RCC 7860 (cell line): ENCODE results near the gene AKR1C3.
"Not testable (repeated sequence)": the region's sequence is repeated elsewhere in the genome, so short reads cannot be mapped to it uniquely, and the experiment has no call there.

Experiments used
- DNase-seq: peaks from one replicate; pipeline ENCODE4 v3.0.0-alpha.2; 2015; ENCODE audit warnings: low spot score
- FAIRE-seq: peaks from 2 replicates; lab custom pipeline; 2012; peaks lifted over from hg19 to GRCh38; lab: Jason Lieb, UNC

The AKR1C3 gene

GRCh38 chr10:5135581-5135980 is 41.4 kb downstream of the AKR1C3 start:
- no peak for DNase-seq
- no peak for FAIRE-seq

- DNase-seq: no peak
Observed at GRCh38 chr10:5136468-5137087, 42.4 kb downstream of the AKR1C3 start.

DNA sequence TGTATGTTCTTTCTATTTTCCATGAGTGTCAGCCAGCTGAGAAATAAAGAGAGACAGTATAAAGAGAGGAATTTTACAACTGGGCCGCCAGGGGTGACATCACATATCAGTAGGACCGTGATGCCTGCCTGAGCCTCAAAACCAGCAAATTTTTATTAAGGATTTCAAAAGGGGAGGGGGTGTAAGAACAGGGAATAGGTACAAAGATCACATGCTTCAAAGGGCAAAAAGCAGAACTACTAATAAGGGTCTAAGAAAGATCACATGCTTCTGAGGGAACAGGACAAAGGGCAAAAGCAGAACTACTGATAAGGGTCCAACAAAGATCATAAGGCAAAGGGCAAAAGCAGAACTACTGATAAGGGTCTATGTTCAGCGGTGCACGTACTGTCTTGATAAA is 43.5 kb downstream of the AKR1C3 start:
- not testable (repeated sequence) for FAIRE-seq, DNase-seq

More at GRCh38 chr10:5136468-5137087, 42.4 kb downstream of the AKR1C3 start:
- no peak for FAIRE-seq

DNA sequence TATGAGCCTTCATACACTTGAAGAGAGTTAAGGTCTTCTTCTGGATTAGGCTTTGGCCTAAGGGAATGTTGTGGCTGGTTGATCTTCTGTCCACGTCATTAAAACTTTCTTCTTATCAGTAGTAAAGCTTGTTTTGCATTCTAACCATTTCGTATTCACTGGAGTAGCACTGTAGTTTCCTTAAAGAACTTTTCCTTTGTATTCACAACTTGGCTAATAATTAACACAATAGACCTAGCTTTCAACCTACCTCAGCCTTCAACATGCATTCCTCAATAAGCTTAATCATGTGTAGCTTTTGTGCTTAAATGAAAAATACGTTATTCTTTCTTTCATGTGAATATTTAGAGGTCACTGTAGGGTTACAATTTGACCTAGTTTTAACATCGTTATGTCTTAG is 48.0 kb downstream of the AKR1C3 start:
- FAIRE-seq: no peak
- no peak for DNase-seq

DNA sequence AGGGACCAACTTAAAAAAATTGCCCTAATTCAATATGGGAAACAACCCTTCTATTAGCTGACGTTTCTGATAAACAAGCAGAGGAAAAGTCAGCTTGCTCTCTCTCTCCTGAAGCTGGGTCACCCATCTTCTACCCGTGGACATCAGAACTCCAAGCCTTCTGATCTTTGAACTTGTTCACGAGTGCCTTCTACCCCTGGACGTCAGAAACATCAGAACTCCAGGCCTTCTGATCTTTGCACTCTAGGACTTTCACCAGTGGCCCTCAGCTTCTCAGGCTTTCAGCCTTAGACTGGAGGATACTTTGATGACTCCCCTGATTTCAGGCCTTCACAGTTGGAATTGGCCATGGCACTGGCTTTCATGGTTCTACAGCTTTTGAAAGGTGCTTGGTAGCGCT is 48.9 kb downstream of the AKR1C3 start:
- FAIRE-seq: no peak
- no peak for DNase-seq

GRCh38 chr10:5146920-5147254 is 52.7 kb downstream of the AKR1C3 start:
- FAIRE-seq: no peak
- no peak for DNase-seq

GRCh38 chr10:5147255-5147980 is 53.2 kb downstream of the AKR1C3 start:
- FAIRE-seq: no peak
- DNase-seq: no peak

GRCh38 chr10:5147981-5148677 is 53.9 kb downstream of the AKR1C3 start:
- no peak for FAIRE-seq

DNA sequence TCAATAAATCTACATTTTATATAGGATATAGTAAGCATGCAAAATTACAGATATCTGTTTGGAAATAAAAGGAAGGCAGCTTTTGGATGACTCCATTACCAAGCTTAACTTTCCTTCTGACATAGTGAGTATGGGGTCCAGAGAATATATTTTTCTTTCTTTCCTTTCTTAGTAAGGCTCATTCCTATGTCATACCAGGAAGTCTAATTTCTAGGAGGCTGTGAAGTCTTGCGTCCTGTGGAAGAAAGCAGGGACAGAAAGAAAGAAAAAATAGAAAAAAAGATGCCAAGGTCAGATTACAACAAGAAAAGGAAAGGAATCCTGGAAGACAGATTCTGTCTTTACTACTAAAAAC is 54.4 kb downstream of the AKR1C3 start:
- FAIRE-seq (no peak), DNase-seq (no peak)

More at GRCh38 chr10:5147981-5148677, 53.9 kb downstream of the AKR1C3 start:
- no peak for DNase-seq

DNA sequence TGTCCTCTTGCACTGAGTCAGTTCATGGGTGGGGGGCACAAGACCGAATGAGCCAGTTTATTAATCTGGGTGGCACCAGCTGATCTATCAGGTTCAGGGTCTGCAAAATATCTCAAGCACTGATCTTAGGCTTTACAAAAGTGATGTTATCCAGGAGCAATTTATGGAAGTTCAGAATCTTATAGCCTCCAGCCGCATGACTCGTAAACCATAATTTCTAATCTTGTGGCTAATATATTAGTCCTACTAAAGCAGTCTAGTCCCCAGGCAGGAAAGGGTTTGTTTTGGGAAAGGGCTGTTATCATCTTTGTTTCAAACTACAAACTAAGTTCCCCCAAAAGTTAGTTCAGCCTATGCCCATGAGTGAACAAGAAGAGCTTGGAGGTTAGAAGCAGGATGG is 56.9 kb downstream of the AKR1C3 start:
- FAIRE-seq: no peak
- DNase-seq: no peak

DNA sequence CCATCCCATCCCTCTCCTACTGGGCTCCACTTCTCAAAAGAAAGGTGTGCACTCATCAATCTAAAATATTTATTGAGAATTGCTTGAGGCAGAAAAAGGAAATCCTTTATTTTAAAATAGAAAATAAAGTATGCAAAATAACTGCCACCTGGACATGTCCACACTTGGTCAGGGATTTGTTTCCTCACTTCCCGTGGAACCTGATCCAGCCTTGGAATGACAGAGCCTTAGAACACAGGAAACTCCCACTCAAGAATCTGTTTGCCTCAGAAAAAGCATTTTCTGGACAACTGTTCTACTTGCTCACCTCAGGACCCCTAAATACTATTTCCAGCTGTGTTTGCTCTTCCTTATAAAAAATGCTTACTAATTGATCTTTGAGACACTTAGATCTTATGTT is 61.7 kb downstream of the AKR1C3 start:
- DNase-seq (no peak), FAIRE-seq (no peak)
